Fibroblast of lung (primary cell): ENCODE measurements around the gene RPS6KA2.

Source experiments
- EZH2 ChIP-seq: IDR thresholded peaks from 2 replicates; pipeline ENCODE4 v1.5.1; 2012; ENCODE audit warnings: low read length, control low read depth, mild to moderate bottlenecking; ENCODE audit errors: missing control alignments
- TF ChIP-seq, protein P1 (sequence below), 2 donors: IDR thresholded peaks in 1 of 2; conservative IDR thresholded peaks in 1 of 2; 1 replicate in 1 of 2; 2 replicates in 1 of 2; pipeline ENCODE4 v1.5.1; 2011 to 2012; ENCODE audit warnings: low read length in 2 of 2, control low read depth in 1 of 2, inconsistent platforms in 1 of 2, low read depth in 1 of 2, mild to moderate bottlenecking in 1 of 2

DNA sequence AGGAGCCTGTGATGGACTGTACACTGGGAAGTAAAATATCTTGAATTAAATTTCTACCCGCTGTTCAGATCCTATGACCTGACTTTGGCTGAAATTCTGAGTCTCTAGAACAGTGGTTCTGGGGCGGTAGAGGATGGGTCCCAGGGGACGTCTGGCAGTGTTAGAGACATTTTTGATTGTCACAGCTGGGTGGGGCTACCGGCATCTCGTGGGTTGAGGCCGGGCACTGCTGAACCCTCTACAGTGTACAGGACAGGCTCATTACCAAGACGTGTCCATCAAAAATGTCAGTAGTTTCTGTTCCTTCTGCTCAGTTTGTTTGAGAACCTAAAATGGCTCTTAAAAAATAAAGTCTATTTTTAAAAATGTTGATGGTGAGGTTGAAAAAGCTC, 11.5 kb upstream of the RPS6KA2 start:
- TF ChIP-seq, protein P1, sequence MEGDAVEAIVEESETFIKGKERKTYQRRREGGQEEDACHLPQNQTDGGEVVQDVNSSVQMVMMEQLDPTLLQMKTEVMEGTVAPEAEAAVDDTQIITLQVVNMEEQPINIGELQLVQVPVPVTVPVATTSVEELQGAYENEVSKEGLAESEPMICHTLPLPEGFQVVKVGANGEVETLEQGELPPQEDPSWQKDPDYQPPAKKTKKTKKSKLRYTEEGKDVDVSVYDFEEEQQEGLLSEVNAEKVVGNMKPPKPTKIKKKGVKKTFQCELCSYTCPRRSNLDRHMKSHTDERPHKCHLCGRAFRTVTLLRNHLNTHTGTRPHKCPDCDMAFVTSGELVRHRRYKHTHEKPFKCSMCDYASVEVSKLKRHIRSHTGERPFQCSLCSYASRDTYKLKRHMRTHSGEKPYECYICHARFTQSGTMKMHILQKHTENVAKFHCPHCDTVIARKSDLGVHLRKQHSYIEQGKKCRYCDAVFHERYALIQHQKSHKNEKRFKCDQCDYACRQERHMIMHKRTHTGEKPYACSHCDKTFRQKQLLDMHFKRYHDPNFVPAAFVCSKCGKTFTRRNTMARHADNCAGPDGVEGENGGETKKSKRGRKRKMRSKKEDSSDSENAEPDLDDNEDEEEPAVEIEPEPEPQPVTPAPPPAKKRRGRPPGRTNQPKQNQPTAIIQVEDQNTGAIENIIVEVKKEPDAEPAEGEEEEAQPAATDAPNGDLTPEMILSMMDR (conservative IDR thresholded peaks at IDR 0.05 in 1 of 2, IDR thresholded peaks at IDR 0.05 in 1 of 2; ENCODE audit: low read depth in 1 of 2, low read length in 2 of 2): no peak
- no peak for TF ChIP-seq EZH2
